Inferior parietal cortex (tissue), 1 donor: ENCODE data around the gene MAP3K14.

Experiments
- DNase-seq: peaks from one replicate; pipeline ENCODE4 v3.0.0-alpha.2; 2016; ENCODE audit errors: extremely low spot score

The MAP3K14 gene

DNA sequence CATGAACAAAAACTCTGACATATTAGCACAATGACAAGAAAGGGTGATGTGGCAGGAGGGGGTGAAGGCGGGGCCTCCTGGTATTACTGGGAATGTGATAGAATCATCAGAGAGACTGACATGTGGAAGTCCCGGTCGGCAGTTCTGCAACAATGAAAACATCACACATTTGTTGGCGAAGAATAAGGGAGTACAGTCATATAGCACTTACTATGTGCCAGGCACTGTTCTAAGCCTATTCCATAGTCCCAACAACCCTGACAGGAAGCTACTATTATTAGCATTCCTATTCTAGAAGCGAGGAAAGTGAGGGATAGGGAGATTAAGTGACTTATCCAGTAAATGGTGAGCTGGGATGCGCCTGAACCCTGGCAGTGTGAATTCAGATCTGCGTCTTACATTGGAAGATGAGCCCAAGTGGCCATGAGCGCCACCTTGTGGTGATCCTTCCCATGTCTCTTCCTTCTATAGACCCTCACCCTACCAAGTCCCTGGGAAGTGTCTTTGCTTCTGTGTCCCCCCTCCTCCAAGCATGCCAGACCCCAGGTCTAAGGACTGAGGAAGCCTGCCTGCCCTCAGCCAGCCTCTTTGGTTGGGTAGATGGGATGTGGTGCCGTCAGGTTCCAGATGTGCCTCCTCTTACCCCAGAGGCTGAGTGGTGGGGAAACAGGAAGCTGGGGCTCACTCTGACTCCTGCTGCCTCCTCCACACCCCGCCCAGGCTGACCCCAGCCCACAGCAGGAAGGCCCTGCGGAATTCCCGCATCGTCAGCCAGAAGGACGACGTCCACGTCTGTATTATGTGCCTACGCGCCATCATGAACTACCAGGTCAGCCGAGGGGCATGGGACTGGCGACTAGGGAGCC, 81.2 kb downstream of the MAP3K14 start:
- DNase-seq: peak; percentile 70

GRCh38 chr17:45234641-45235415, 82.0 kb downstream of the MAP3K14 start:
- no peak for DNase-seq

GRCh38 chr17:45233423-45233924, 83.3 kb downstream of the MAP3K14 start:
- DNase-seq: no peak

DNA sequence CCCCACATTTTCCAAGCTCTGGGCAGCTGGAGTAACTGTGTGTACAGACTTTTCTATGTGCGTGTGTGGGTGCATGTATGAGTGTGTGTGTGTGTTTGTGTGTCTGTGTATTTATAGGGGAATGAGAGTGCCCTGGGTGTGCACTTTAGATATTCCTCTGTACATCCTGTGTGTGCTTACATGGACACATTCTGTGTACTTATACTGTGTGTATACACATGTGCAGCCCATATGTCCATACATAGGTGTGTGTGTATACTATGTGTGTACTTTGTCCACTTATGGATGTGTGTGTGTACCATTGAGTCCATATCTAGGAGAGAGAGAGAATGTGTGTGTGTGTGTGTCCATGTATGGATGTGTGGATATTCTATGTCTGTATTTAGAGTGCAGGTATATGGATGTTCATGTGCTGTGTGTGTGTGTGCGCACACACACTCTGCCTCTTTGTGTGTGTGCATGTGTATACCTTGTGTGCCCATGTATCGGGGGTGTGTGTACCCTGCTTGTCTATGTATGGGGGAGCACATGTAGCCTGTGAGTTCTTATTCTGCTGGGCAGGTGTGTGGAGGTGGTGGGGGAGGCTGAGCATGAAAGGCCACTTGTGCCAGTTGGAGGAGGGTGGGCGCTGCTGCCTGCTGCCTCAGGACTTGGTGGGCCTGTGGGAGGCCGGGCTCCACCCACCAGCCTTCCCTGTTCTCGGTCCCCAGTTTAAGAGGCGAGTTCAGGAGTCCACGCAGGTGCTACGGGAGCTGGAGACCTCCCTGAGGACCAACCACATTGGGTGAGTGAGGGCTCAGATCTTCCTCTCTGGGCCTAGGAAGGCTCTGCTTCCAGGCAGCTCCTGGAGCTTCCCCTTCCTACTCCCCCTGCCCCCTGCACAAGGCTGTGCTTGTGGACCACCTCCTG, 84.1 kb downstream of the MAP3K14 start:
- no peak for DNase-seq

DNA sequence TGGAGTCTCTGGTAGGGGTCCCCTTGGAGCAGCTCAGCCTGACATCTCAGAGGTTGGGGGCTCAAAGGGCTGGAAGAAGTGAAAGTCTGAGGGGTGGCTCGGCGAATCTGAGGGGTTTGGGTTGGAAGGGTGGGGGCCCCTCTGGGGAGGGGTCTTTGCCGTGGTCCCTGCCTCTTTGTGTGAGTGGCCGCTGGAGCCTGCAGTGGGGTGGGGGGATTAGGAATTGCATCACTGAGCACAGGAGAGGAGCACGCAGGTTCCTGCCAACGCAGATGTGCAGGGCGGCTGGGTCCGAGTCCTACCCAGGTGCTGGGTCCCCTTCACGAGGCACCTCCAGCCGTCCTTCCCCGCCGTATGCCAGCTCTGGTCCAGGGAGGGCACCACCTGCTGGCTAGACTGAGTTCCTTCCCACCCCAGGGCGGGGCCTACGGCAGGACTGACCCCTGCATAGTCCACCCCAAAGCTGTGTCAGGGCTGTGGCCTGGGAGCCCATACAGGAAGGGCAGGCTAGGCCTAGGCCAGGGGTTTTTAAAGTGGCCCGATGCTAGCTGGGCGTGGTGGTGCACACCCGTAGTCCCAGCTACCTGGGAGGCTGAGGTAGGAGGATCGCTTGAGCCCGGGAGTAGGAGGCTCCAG, 85.2 kb downstream of the MAP3K14 start:
- DNase-seq: no peak

GRCh38 chr17:45230787-45231480, 85.9 kb downstream of the MAP3K14 start:
- no peak for DNase-seq

DNA sequence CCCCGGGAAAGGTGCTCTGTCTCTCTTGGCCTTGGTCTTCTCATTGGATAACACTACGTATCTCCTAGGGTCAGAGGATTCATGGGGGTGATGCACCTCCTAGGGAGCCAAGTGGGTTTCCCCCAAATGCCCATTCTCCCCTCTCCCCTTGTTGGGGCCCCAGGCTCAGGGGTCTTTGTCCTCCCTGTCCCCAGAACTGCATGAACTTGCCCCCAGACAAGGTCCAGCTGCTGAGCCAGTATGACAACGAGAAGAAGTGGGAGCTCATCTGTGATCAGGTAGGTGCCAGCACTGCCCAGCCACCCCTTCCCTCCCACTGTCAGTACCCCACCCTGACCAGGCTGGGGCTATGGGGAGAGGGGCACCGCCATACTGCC, 86.4 kb downstream of the MAP3K14 start:
- no peak for DNase-seq

GRCh38 chr17:45229681-45230409, 87.0 kb downstream of the MAP3K14 start:
- DNase-seq: no peak

GRCh38 chr17:45228763-45229539, 87.9 kb downstream of the MAP3K14 start:
- no peak for DNase-seq

- DNase-seq: no peak
These were observed 88.7 kb downstream of the MAP3K14 start for GRCh38 chr17:45227926-45228762.

DNA sequence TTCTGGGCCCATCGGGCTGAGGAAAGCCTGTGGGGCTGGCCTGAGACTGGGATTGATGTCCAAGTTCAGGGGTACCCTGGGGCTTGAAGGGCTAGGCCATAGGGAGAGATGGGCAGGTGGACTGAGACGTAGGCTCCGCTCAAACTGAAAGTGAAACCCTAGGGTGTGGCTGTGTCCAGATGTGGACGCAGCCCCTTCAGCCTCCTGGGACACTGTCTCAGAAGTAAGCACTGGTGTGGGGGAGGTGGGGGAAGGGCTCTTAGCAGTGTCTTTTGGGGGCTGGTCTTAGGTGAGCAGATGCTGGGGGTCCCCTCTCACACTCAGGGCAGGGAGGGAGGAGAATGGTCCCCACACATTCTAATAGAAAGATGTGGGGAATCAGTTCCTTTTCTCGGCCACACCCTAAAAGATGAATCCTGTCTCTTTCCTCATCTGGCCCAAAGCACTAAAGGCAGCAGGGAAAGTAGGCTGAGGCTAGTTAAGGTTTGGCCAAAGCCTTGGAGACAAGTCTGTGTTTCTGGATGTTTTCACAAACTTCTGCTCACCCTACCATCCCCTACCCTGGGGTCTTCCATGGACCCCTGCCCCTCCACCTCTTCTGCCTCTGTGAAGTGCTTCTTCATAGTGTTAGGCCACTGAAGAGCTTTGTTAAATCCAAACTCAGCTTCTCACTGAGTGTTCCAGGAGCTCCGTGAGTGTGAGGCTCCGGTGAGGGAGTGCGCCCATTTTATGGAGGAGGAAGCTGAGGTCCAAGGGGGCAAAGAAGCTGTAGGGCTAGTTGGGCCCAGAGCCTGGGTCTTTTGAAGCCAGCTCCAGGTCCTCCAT, 89.5 kb downstream of the MAP3K14 start:
- DNase-seq: no peak

DNA sequence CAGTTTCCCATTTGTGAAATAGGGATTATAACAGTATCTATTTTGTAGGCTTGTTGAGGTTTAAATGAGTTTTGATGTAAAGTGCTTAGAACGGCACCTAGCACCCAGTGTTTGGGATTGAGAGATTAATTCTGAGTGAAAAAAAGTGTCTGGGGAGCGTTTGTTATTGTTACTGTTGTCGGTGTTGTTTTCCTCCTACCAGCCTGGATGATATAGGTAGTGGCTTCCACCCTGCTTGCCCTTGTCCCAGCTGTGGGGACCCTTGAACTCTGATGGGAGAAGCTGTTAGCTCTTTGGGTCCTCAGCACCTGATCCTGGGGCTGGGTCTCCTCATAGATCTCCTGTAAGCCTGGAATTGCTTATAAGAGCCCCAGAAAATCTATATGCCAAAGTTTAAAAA, 90.2 kb downstream of the MAP3K14 start:
- no peak for DNase-seq

GRCh38 chr17:45225964-45226530, 90.8 kb downstream of the MAP3K14 start:
- DNase-seq: no peak

DNA sequence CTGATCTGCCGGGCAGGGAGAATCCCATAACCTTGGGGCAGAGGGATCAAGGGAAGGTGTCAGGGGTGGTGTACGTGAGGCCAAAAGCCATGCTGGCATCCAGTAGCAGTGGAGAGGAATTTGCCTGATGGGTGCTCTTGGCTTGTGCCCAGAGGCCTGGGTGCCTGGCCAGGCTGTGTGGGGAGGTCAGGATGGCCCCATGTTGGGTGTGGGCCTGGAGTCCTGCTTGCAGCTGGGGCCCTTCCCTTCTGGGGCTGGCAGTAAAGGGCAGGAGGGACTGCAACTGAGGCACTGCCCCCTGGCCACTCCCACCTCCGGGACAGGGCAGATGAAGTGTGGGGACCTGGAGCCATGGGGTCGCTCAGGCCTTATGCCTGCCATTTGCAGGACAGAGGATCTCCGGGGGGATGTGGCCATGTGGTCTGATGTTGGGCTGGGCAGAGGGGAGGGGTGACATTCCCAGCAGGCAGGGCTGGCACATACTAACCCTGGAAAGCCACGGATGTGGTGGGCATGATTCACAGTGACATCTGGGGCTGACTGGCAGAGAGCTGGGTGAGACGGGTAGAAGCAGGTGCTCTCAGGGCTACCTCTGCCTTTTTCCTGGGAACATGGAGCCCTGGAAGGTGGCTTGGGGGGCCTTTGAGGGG, 91.6 kb downstream of the MAP3K14 start:
- DNase-seq: no peak

DNA sequence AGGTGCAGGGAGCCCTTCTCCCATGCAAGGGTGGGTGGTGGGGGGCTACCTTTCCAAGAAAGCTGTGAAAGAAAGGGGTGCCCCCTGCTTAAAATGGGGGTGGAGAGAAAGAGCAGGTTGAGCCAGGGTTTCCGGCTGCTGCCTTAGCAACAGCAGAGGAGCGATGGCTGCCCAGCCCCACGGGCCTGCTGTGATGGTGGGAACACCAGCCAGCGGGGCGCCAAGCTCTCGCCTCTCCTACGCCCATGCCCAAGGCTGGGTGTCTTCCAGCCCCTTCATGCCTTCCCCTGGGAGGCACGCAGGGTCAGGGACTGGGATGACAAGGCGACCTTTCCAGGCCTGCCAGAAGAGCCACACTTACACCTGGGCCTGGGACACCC, 92.2 kb downstream of the MAP3K14 start:
- DNase-seq: no peak
